ENCODE measurements around the gene DET1.
"Not testable (repeated sequence)": the region's sequence is repeated elsewhere in the genome, so short reads cannot be mapped to it uniquely, and the experiment has no call there.

DNA sequence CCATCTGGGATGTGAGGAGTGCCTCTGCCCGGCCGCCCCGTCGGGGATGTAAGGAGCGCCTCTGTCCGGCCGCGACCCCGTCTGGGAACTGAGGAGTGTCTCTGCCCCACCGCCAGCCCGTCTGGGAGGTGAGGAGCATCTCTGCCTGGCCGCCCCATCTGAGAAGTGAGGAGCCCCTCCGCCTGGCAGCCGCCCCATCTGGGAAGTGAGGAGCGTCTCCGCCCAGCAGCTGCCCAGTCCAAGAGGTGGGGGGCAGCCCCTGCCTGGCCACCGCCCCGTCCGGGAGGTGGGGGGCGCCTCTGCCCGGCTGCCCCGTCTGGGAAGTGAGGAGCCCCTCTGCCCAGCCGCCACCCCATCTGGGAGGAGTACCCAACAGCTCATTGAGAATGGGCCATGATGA is 22.4 kb downstream of the DET1 start:
- TF ChIP-seq, protein P1, sequence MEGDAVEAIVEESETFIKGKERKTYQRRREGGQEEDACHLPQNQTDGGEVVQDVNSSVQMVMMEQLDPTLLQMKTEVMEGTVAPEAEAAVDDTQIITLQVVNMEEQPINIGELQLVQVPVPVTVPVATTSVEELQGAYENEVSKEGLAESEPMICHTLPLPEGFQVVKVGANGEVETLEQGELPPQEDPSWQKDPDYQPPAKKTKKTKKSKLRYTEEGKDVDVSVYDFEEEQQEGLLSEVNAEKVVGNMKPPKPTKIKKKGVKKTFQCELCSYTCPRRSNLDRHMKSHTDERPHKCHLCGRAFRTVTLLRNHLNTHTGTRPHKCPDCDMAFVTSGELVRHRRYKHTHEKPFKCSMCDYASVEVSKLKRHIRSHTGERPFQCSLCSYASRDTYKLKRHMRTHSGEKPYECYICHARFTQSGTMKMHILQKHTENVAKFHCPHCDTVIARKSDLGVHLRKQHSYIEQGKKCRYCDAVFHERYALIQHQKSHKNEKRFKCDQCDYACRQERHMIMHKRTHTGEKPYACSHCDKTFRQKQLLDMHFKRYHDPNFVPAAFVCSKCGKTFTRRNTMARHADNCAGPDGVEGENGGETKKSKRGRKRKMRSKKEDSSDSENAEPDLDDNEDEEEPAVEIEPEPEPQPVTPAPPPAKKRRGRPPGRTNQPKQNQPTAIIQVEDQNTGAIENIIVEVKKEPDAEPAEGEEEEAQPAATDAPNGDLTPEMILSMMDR (IDR thresholded peaks at IDR 0.05): not testable (repeated sequence)
- not testable (repeated sequence) for TF ChIP-seq POLR2AphosphoS5 (IDR thresholded peaks at IDR 0.05)

Data from prostate gland (tissue), 2 donors.